KG1 (cell line): Measurements from ENCODE around the gene PRAC1.

Experiments used
- DNase-seq: peaks from one replicate; lab custom pipeline; 2025; lab: John Stamatoyannopoulos, UW

The PRAC1 gene

GRCh38 chr17:48722201-48722907 is at the start of gene PRAC1:
PRAC1 (minus strand) TSS chr17:48722518; CDS start chr17:48722392, 126 bp downstream.
- no peak for DNase-seq

DNA sequence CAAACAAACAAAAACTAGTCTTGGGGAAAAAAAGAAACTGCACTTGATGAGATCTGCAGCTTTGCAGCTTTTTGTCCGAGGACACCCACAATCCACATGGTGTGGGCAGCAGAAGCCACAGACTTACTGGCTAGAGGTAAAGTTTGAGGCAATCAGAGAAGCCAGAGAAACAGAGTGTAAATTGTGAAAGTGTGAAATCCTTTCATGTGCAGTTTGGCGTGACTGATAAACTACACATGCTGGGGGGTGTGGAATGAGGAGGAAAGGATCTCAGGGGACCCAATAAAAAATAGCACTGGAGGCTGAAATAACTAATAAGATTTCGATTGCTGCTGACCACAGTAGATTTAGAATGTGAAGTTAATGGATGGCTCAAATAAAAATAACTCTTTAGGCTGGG is 48.6 kb upstream of the PRAC1 start:
- DNase-seq = no peak

GRCh38 chr17:48769009-48769675 is 46.8 kb upstream of the PRAC1 start:
- DNase-seq = no peak

GRCh38 chr17:48767263-48767774 is 45.0 kb upstream of the PRAC1 start:
- DNase-seq = no peak

- no peak for DNase-seq
Measured at GRCh38 chr17:48761114-48761513, 38.8 kb upstream of the PRAC1 start.

- DNase-seq = no peak
Measured at GRCh38 chr17:48760411-48760810, 38.1 kb upstream of the PRAC1 start.

DNA sequence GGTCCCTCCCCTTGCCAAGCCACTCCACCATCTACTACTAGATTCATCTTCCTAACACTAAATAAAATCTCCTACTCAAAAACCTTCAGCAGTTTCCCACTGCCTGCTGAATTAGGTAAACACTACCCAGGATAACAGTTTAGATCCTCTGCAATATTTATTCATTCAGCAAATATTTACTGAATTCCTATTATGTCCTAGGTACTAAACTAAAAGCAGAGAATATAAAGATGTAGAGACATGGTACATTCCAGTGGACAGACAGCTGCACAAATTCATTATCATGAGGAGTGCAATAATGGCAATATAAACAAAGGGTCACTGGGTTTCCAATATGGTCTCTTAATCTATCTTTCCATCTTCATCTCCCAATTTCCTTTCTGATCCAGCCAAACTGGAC is 37.0 kb upstream of the PRAC1 start:
- DNase-seq = no peak

GRCh38 chr17:48757524-48757961 is 35.2 kb upstream of the PRAC1 start:
- DNase-seq = no peak

- DNase-seq = no peak
Measured at GRCh38 chr17:48756830-48757251, 34.5 kb upstream of the PRAC1 start.

DNA sequence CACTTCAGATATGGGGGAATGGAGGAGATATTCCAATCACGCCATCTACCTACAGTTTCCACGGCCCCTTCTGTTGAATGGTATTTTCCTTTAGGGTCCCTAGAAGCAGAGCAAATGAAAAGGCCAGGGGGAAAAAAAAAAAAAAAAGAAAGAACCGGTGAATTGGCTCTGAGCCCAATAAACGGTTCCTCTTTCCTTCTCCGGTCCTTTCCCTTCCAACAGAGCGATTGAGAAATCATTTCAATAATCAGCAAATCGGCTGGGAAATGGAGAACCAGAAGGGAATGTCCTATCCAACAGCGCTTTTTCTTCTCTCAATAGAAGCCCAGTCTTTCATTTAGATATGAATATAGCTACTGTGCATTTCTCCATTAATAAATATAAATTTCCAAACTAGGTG is 33.0 kb upstream of the PRAC1 start:
- DNase-seq = no peak

DNA sequence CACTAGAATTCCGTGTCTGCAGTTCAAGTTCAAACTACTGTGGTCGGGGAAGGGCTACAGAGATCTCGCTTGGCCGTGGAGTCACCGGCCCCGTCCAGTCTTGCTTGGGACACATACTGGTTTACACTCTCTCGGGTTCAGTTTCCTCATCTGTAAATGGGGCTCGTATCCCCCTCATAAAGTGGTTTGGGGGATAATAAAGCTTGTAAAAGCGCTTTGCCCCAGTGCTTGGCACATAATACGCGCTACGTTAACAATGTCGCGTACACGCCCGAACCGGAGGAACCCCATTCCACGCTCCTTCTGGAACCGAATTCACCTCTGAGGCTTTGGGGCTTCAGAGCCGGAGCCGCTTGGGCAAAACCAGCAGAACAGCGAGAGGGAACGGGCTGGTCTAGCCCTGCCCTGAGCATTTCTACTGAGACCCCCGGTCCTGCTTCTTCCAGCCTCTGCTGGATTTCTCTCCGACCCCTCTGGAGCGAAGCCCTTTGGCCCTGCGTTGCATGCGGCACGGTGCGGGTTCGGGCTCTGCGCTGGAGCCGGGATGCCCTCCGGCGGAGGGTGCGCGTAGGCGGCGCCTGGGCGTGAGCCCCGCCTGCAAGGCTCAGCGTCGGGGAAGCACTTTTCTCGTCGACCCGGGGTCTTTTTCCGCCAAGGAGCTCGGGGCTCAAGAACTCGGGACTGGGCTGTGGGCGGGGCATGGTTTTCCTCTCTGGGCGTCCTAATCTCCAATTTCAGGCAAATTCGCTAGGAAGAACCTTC is 32.4 kb upstream of the PRAC1 start:
- no peak for DNase-seq

GRCh38 chr17:48753794-48754499 is 31.6 kb upstream of the PRAC1 start:
- DNase-seq = no peak

DNA sequence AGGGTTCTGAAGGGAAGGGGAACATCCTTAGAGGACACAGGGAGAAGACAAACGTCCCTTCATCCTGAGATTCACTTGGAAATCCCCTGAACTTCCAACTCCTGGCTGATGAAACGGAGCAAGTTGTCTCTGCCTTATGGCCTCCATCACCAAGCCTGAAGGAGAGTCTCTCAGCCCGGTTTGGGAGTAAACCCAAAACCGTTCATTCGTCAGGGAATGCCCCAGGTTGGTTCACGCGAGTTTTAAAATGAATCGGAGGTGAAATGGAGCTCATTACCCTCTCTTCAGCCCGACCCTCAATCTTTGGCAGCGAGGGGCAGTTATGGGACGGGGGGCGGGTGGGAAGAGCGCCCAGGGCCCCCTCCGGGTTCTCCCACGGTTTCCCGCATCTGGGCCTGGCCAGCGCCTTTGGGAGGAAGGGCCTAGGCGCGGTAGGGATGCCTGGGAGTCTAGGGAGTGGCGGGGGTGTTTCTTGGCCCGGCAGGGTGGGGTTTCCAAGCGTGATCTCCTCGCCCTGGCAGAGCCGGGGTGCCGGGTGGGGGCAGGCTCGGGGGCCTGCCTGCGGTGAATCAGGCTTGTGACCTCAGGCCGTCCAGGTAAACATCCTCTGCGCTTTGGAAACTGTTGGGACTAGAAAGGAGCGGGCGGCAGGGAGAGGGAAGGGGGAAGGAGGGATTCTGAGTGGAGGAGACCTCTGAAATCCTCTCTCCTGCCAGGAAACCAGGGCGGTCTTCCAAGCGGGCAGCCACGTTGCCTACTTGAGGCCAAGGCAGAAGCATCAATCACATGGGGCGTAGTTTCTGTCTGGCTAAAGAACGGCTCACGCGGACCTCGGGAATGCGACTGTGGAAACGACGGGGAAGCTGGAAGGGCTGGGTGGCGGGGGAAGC is 30.3 kb upstream of the PRAC1 start:
- DNase-seq = no peak

DNA sequence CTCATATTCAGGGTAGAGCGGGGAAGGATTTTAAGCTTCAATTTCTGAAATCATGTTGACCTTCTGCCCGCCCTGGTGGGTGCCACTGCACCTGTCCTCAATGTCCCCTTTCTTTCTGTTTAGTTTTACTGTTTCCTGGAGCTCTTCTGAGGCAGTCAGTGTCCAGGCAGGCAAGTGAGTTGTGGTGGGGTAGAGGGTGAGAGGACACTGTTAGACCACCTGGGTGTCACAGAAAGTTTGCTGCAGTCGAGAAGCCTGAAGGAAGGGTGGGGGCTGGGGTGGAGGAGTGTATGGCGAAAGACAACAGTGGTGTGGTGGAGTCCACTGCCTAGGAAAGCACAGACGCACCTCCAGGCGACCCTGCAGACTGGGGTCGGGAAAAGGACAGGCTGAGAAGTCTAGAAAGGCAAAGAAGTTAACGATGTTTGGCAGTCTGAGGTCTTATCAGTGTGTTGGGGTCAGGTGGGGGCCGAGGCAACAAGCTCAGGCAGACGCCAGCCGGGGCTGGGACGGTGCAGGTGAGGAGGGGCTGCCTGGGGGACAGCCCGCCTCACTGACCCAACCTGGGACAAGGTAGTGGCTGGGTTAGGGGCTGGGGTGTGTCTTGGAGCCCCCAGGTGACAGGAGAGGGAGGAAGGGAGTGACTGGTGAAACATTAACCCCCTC is 29.5 kb upstream of the PRAC1 start:
- DNase-seq = no peak

DNA sequence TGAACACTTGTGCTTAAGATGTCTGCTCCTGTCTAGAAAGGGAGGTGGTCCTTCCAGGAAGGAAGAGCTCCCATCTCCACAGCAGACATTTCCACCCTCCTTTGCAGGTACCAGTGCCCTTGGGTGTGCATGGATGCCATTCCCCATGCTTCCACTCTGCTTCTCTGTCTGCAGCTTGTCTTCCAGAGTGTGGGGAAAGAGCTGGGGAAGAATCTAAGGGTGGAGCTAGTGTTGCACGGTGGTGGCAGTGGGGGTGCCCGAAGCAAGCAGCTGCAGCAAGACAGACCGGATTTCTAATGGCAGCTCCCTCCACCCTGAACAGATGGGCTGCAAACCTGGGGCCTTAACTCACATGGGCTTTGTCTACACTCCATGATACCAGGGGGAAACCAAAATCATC is 28.9 kb upstream of the PRAC1 start:
- DNase-seq = no peak

DNA sequence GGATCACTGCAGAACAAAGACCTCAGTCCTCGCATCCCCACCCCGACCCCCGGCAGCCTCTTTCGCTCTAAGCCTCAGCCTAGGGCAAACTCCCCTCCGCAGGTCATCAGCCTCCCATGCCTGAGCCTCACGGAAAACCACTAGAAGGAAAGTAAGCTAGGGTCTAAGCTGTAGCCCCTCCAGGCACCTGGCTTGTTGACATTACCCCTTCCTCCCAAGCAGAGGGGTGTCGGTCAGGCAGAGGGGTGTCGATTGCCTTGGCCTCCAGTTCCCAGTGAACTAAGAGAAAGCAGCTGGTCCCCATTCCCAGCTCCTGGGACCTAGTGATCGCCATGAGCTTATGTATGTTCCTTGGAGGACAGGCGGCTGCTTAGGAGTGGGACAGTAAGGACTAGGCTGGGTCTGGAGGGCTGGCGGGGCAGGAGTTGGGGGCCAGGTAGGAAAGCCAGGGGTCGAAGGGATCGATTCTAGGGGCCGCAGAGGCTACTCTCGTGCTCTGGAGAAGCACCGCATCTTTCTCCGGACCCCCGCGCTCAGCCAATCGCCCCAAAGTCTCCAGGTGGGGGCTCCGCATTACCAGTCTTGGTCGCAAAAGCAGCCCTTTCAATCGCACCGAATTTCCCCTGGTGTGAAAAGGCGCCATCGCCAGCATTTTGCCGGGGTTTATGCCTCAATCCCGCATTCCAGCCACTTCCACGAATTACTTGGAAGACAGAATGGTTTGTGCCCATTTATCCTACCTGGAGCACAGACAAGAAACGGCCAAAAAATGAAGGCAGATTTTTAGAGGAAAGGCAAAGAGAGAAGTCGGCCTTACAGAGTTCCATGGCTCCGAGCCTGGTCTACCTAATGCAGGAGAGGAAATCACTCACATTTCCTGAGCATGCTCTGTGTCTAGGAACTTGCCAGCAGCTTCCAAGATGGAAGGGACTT is 27.6 kb upstream of the PRAC1 start:
- no peak for DNase-seq

DNA sequence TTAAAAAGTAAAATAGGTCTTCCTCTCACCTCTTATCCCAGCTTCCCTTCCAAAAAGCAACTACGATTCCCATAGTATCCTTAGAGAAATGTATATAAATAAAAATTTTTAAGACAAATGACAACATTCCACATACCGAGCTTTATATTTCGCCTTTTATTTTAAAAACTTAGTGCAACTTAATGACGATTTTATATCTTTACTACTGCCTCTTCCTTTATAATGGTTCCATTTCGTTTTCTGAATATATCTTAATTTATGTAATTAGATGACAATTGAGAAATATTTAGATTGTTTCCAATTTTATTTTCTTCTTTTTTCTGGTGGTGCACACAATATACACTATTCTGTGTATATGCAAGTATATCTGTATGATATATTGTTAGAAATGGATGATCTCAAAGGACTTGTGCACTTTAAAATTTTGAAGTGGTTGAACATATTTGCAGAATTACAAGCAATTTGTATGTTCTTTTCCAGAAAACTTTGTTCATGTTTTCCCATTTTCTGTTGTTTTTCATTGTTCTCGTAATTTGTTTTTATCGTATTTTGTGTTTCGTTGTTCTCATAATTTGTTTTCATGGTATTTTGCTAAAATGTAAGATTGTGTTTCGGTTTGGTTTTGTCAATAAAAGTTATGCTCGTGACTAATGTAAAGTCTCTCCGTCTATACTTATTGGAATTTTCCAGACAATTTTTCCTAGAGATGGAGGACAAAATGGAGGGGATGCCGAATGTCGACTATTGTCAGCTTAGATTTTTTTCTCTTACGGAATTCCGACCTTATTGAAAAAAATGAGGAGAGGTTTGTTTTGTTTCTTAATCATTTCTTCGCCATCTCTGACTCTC is 26.6 kb upstream of the PRAC1 start:
- no peak for DNase-seq
